DND-41 (cell line): Measurements from ENCODE around the gene POU5F2.

Experiments
- ATAC-seq: fragments of 200-7000 bp; cut with Tn5 transposase; 3 replicates; pipeline ENCODE4 v1.9.1; 2021; ENCODE audit warnings: low read depth; ENCODE audit not compliant: insufficient read depth
- DNase-seq: peaks from one replicate; pipeline ENCODE4 v3.0.0-alpha.2; 2020
- H2AFZ ChIP-seq: 2 replicates; pipeline ENCODE4 v1.6.0; 2012; ENCODE audit warnings: low read depth, low read length
- H3K27ac ChIP-seq: 2 replicates; pipeline ENCODE4 v1.5.1; 2012; ENCODE audit warnings: low read length, inconsistent platforms
- H3K27me3 ChIP-seq: fragments of 200-600 bp; sonication (generic); 2 replicates; pipeline ENCODE4 v1.6.0; 2012; ENCODE audit warnings: low read length, mild to moderate bottlenecking, inconsistent platforms; ENCODE audit not compliant: insufficient read depth, poor library complexity
- H3K36me3 ChIP-seq: 2 replicates; pipeline ENCODE4 v1.5.1; 2012; ENCODE audit warnings: low read length, inconsistent platforms; ENCODE audit not compliant: insufficient read depth
- H3K4me1 ChIP-seq: 2 replicates; pipeline ENCODE4 v1.5.1; 2012; ENCODE audit warnings: mild to moderate bottlenecking, low read length; ENCODE audit not compliant: insufficient read depth
- H3K4me2 ChIP-seq: 2 replicates; pipeline ENCODE4 v1.6.0; 2012; ENCODE audit warnings: mild to moderate bottlenecking, moderate library complexity, low read length, inconsistent platforms; ENCODE audit not compliant: insufficient read depth
- H3K4me3 ChIP-seq, 2 experiments: fragments of 200-600 bp in 1 of 2; shearing (Covaris generic) in 1 of 2; 2 replicates each; pipeline ENCODE4 v1.5.1; 2012 to 2016; ENCODE audit warnings: inconsistent platforms in 2 of 2, low read length in 2 of 2, mild to moderate bottlenecking in 2 of 2, low read depth in 1 of 2, moderate library complexity in 1 of 2
- H3K79me2 ChIP-seq: 2 replicates; pipeline ENCODE4 v1.6.0; 2012; ENCODE audit warnings: low read length, inconsistent platforms; ENCODE audit not compliant: insufficient read depth
- H3K9ac ChIP-seq: 2 replicates; pipeline ENCODE4 v1.6.0; 2012; ENCODE audit warnings: low read depth, mild to moderate bottlenecking, inconsistent platforms, low read length, moderate library complexity
- H3K9me3 ChIP-seq: 2 replicates; pipeline ENCODE4 v1.5.1; 2012; ENCODE audit warnings: low read length, moderate library complexity, mild to moderate bottlenecking, inconsistent platforms; ENCODE audit not compliant: insufficient read depth, severe bottlenecking
- H4K20me1 ChIP-seq: 2 replicates; pipeline ENCODE4 v1.6.0; 2012; ENCODE audit warnings: low read length; ENCODE audit not compliant: insufficient read depth
- CTCF ChIP-seq: IDR thresholded peaks from 2 replicates; pipeline ENCODE4 v1.5.1; 2012; ENCODE audit warnings: borderline replicate concordance, low read length, moderate library complexity, mild to moderate bottlenecking; ENCODE audit not compliant: poor library complexity, severe bottlenecking; ENCODE audit errors: extremely low read depth
- EZH2 ChIP-seq: IDR thresholded peaks from 3 replicates; pipeline ENCODE4 v1.6.1; 2012; ENCODE audit warnings: borderline replicate concordance, low read depth, mild to moderate bottlenecking, moderate library complexity, low read length, inconsistent platforms; ENCODE audit not compliant: severe bottlenecking

The POU5F2 gene

GRCh38 chr5:93756372-93756771 lies 15.0 kb upstream of the POU5F2 start:
- no peaks in the 10 kb centered on the region for H3K79me2 ChIP-seq
- H2AFZ ChIP-seq, result no peak overlapping the region
- no peaks in the 10 kb centered on the region for H3K36me3 ChIP-seq
- no peaks in the 10 kb centered on the region for H4K20me1 ChIP-seq
- no peak overlapping the region for H3K4me3 ChIP-seq
- no peak overlapping the region for H3K4me2 ChIP-seq
- peaks cover 7% of the 10 kb centered on the region for H3K4me1 ChIP-seq
- ATAC-seq (peak; percentile 45; the same call in 1 of the 3 replicates), DNase-seq (peak; percentile 6)
- no peak overlapping the region for H3K9ac ChIP-seq
- no peaks in the 10 kb centered on the region for H3K9me3 ChIP-seq
- TF ChIP-seq CTCF, result no peak
- TF ChIP-seq EZH2, result no peak
- H3K27ac ChIP-seq, result no peak overlapping the region
- H3K27me3 ChIP-seq, result no peaks in the 10 kb centered on the region

- H3K4me1 ChIP-seq, result peaks cover 7% of the 10 kb centered on the region
- no peaks in the 10 kb centered on the region for H3K9me3 ChIP-seq
- no peaks in the 10 kb centered on the region for H4K20me1 ChIP-seq
- DNase-seq (no peak), ATAC-seq (no peak)
- H3K27ac ChIP-seq, result no peak overlapping the region
- H3K9ac ChIP-seq, result no peak overlapping the region
- no peaks in the 10 kb centered on the region for H3K36me3 ChIP-seq
- H3K27me3 ChIP-seq, result no peaks in the 10 kb centered on the region
- no peak overlapping the region for H3K4me2 ChIP-seq
- TF ChIP-seq CTCF (no peak), EZH2 (no peak)
- H3K79me2 ChIP-seq, result no peaks in the 10 kb centered on the region
- H2AFZ ChIP-seq, result no peak overlapping the region
- no peak overlapping the region for H3K4me3 ChIP-seq
Observed at GRCh38 chr5:93755716-93756115, 14.3 kb upstream of the POU5F2 start.

- DNase-seq (no peak), ATAC-seq (no peak)
- peaks cover 7% of the 10 kb centered on the region for H3K4me1 ChIP-seq
Observed at GRCh38 chr5:93748875-93749397, 7.5 kb upstream of the POU5F2 start.

More at GRCh38 chr5:93748875-93749397, 7.5 kb upstream of the POU5F2 start:
- TF ChIP-seq EZH2, result no peak
- TF ChIP-seq CTCF, result no peak
- Histone ChIP-seq H3K27me3 (no peaks in the 10 kb centered on the region), H3K36me3 (no peaks in the 10 kb centered on the region), H2AFZ (no peak overlapping the region), H3K79me2 (no peaks in the 10 kb centered on the region), H3K9me3 (no peaks in the 10 kb centered on the region), H3K4me3 (no peak overlapping the region), H3K9ac (no peak overlapping the region), H4K20me1 (no peaks in the 10 kb centered on the region), H3K27ac (no peak overlapping the region), H3K4me2 (no peak overlapping the region)
